ENCODE measurements around the gene EIF3B. TPM values are rescaled to one million over a fixed set of nuclear protein-coding genes. Genes with fewer than 3 reads are reported as not detected.

The EIF3B gene
- total RNA-seq, 1 experiment from 2014 or later: 306 TPM

- Histone ChIP-seq H3K4me1 (peaks cover 6% of the 10 kb centered on the region; the same call in 1 of the 2 replicates), H3K36me3 (ENCODE audit: control insufficient read depth, insufficient read depth, low read length) (no peaks in the 10 kb centered on the region), H3K9me3 (no peaks in the 10 kb centered on the region), H3K4me3 (ENCODE audit: low read depth, low read length) (peak overlapping the region; percentile 79), H3K27me3 (replicated peaks; ENCODE audit: control insufficient read depth, insufficient read depth, low read length) (no peaks in the 10 kb centered on the region)
- H3K4me3 Mint-ChIP-seq (ENCODE audit: unreplicated experiment): peak overlapping the region; percentile 76
- no peaks in the 10 kb centered on the region for H3K9me3 Mint-ChIP-seq (ENCODE audit: unreplicated experiment)
- CTCF ChIA-PET: interaction anchor here (0.6 to 1.9 kb wide), 6 partner anchors 37 to 67 kb away, joined by 3 to 5 read pairs (median 3); no protein-coding TSS in a partner anchor
- H3K36me3 Mint-ChIP-seq (ENCODE audit: insufficient read depth, unreplicated experiment): peaks cover 17% of the 10 kb centered on the region
- TF ChIP-seq, protein P1, sequence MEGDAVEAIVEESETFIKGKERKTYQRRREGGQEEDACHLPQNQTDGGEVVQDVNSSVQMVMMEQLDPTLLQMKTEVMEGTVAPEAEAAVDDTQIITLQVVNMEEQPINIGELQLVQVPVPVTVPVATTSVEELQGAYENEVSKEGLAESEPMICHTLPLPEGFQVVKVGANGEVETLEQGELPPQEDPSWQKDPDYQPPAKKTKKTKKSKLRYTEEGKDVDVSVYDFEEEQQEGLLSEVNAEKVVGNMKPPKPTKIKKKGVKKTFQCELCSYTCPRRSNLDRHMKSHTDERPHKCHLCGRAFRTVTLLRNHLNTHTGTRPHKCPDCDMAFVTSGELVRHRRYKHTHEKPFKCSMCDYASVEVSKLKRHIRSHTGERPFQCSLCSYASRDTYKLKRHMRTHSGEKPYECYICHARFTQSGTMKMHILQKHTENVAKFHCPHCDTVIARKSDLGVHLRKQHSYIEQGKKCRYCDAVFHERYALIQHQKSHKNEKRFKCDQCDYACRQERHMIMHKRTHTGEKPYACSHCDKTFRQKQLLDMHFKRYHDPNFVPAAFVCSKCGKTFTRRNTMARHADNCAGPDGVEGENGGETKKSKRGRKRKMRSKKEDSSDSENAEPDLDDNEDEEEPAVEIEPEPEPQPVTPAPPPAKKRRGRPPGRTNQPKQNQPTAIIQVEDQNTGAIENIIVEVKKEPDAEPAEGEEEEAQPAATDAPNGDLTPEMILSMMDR (IDR thresholded peaks at IDR 0.05; ENCODE audit: insufficient read depth in 1 of 2, low read depth in 1 of 2, low read length in 1 of 2, severe bottlenecking in 1 of 2, unreplicated experiment in 1 of 2): peak in 1 of 2 experiments; percentile 19
- peaks cover 26% of the 10 kb centered on the region for H3K4me1 Mint-ChIP-seq (ENCODE audit: low read depth, unreplicated experiment)
- no peak overlapping the region for H3K27ac Mint-ChIP-seq (ENCODE audit: unreplicated experiment)
- no TSS peak for BruUV-seq (replicated peaks)
- no peaks in the 10 kb centered on the region for H3K27me3 Mint-ChIP-seq (ENCODE audit: insufficient read depth, unreplicated experiment)
- intact Hi-C loops (cut with micrococcal nuclease; ENCODE audit: unreplicated experiment): loop anchor here (2.0 to 10.0 kb wide), 2 partner anchors 37 to 151 kb away; partner anchors contain the start of genes BRAT1 and IQCE
- peak; percentile 55 to 64 for DNase-seq
- POLR2A ChIA-PET: interaction anchor here (0.5 to 1.0 kb wide), 5 partner anchors 8 to 172 kb away, joined by 3 to 6 read pairs (median 3); partner anchors contain the start of genes EIF3B and MAD1L1
Observed at GRCh38 chr7:2403718-2404648, 49.4 kb downstream of the EIF3B start.

DNA sequence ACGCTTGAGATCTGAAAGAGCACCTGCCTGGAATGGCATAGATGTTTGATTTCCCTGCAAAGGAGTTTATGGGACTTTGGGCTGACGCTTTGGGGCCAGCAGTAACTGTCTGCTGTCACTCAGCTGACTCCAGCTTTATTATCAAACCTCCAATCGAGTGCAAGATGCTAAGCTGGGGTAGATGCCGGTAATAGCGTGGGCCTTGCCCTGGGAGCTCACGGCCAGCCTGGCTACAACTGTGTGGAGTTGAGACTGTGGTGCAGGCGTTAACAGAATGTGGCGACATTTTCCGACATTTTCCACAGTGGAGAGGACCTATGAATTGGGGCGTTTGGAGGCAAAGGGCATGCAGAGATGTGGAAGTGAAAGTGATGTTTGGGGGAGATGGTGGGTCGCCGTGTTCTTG lies 50.1 kb downstream of the EIF3B start:
- Mint-ChIP-seq H3K4me1 (ENCODE audit: low read depth, unreplicated experiment) (peaks cover 31% of the 10 kb centered on the region), H3K27me3 (ENCODE audit: insufficient read depth, unreplicated experiment) (no peaks in the 10 kb centered on the region), H3K9me3 (ENCODE audit: unreplicated experiment) (no peaks in the 10 kb centered on the region), H3K4me3 (ENCODE audit: unreplicated experiment) (peak overlapping the region; percentile 76), H3K36me3 (ENCODE audit: insufficient read depth, unreplicated experiment) (peaks cover 17% of the 10 kb centered on the region), H3K27ac (ENCODE audit: unreplicated experiment) (no peak overlapping the region)
- no peaks in the 10 kb centered on the region for H3K36me3 ChIP-seq (ENCODE audit: control insufficient read depth, insufficient read depth, low read length)
- BruUV-seq (replicated peaks): TSS peak; percentile 26
- no peaks in the 10 kb centered on the region for H3K27me3 ChIP-seq (replicated peaks; ENCODE audit: control insufficient read depth, insufficient read depth, low read length)
- POLR2A ChIA-PET: no interaction called here
- CTCF ChIA-PET: interaction anchor here (1.4 kb wide), 1 partner anchor 47 kb away, joined by 3 read pairs; no protein-coding TSS in a partner anchor
- intact Hi-C loops (cut with micrococcal nuclease; ENCODE audit: unreplicated experiment): loop anchor here (10.0 kb wide), 1 partner anchor 150 kb away; the partner anchor contains the start of genes BRAT1 and IQCE
- H3K9me3 ChIP-seq: no peaks in the 10 kb centered on the region
- H3K4me3 ChIP-seq (ENCODE audit: low read depth, low read length): peak overlapping the region; percentile 79
- TF ChIP-seq, protein P1 (IDR thresholded peaks at IDR 0.05; ENCODE audit: insufficient read depth in 1 of 2, low read depth in 1 of 2, low read length in 1 of 2, severe bottlenecking in 1 of 2, unreplicated experiment in 1 of 2): no peak
- H3K4me1 ChIP-seq: peaks cover 6% of the 10 kb centered on the region; the same call in 1 of the 2 replicates
- no peak for DNase-seq

GRCh38 chr7:2405201-2405600 lies 50.6 kb downstream of the EIF3B start:
- ChIA-PET CTCF (interaction anchor here (1.4 kb wide), 1 partner anchor 46 kb away, joined by 3 read pairs; no protein-coding TSS in a partner anchor), POLR2A (no interaction called here)
- intact Hi-C loops (cut with micrococcal nuclease; ENCODE audit: unreplicated experiment): loop anchor here (10.0 kb wide), 1 partner anchor 150 kb away; the partner anchor contains the start of genes BRAT1 and IQCE
- Histone ChIP-seq H3K4me1 (peaks cover 6% of the 10 kb centered on the region; the same call in 1 of the 2 replicates), H3K4me3 (ENCODE audit: low read depth, low read length) (no peak overlapping the region), H3K9me3 (no peaks in the 10 kb centered on the region), H3K36me3 (ENCODE audit: control insufficient read depth, insufficient read depth, low read length) (no peaks in the 10 kb centered on the region; the same call in 1 of the 2 replicates), H3K27me3 (replicated peaks; ENCODE audit: control insufficient read depth, insufficient read depth, low read length) (no peaks in the 10 kb centered on the region)
- Mint-ChIP-seq H3K36me3 (ENCODE audit: insufficient read depth, unreplicated experiment) (peaks cover 17% of the 10 kb centered on the region), H3K27me3 (ENCODE audit: insufficient read depth, unreplicated experiment) (no peaks in the 10 kb centered on the region), H3K9me3 (ENCODE audit: unreplicated experiment) (no peaks in the 10 kb centered on the region), H3K4me1 (ENCODE audit: low read depth, unreplicated experiment) (peaks cover 35% of the 10 kb centered on the region), H3K27ac (ENCODE audit: unreplicated experiment) (no peak overlapping the region), H3K4me3 (ENCODE audit: unreplicated experiment) (peak overlapping the region; percentile 76)
- no peak for DNase-seq
- BruUV-seq (replicated peaks): no TSS peak
- TF ChIP-seq, protein P1 (IDR thresholded peaks at IDR 0.05; ENCODE audit: insufficient read depth in 1 of 2, low read depth in 1 of 2, low read length in 1 of 2, severe bottlenecking in 1 of 2, unreplicated experiment in 1 of 2): no peak

All from Caco-2 (cell line).